GM12873 (cell line): ENCODE measurements around the gene EEA1.

Experiments used
- TF ChIP-seq, protein P1 (sequence below): IDR thresholded peaks from 2 replicates; pipeline ENCODE4 v1.5.1; 2012; ENCODE audit warnings: low read depth, mild to moderate bottlenecking, moderate library complexity, low read length, control low read depth; ENCODE audit not compliant: insufficient read depth; ENCODE audit errors: missing control alignments

EEA1 gene

DNA sequence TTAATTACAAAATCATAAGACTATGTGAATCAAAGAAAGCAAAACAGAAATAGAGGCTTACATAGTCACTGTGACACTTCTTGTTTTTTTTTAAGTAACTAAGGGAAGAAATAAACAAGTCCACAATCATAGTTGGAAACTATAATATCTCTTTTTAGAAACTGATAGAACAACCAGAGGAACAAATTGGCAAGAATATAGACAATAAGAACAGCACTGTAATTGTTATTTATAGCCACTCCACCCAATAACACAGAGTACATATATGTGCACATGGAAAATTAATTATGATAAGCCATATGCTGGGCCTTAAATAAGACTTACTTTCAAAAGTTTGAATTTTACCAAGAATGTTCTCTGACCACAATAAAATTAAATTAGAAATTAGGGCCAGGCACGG is 125.2 kb downstream of the EEA1 start:
- TF ChIP-seq, protein P1, sequence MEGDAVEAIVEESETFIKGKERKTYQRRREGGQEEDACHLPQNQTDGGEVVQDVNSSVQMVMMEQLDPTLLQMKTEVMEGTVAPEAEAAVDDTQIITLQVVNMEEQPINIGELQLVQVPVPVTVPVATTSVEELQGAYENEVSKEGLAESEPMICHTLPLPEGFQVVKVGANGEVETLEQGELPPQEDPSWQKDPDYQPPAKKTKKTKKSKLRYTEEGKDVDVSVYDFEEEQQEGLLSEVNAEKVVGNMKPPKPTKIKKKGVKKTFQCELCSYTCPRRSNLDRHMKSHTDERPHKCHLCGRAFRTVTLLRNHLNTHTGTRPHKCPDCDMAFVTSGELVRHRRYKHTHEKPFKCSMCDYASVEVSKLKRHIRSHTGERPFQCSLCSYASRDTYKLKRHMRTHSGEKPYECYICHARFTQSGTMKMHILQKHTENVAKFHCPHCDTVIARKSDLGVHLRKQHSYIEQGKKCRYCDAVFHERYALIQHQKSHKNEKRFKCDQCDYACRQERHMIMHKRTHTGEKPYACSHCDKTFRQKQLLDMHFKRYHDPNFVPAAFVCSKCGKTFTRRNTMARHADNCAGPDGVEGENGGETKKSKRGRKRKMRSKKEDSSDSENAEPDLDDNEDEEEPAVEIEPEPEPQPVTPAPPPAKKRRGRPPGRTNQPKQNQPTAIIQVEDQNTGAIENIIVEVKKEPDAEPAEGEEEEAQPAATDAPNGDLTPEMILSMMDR, result no peak

DNA sequence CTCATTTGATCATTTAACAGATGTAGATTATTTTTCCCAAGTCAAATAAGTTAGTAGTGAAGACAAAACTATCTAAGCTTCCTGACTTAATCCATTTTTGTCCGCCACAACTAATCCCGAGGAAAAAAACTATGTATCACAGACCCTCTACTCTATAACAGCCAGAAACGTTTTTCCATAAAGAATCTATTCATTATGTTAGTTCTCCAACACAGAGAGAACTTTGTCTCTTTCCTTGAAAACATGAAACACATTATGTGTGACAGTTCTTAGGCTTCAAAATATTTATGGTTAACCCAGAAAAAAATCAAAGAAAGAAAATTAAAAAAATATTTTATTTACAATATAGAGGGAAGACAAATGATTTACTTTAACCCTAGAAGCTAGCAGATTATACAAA is 126.2 kb downstream of the EEA1 start:
- TF ChIP-seq, protein P1, result no peak

GRCh38 chr12:92796650-92797049 is 132.4 kb downstream of the EEA1 start:
- TF ChIP-seq, protein P1, result no peak

- TF ChIP-seq, protein P1, result no peak
Observed at GRCh38 chr12:92794814-92795213, 134.3 kb downstream of the EEA1 start.

- TF ChIP-seq, protein P1, result no peak
Observed at GRCh38 chr12:92786045-92786444, 143.1 kb downstream of the EEA1 start.

- TF ChIP-seq, protein P1, result no peak
Observed at GRCh38 chr12:92785563-92785950, 143.5 kb downstream of the EEA1 start.

GRCh38 chr12:92784797-92785562 is 144.1 kb downstream of the EEA1 start:
- TF ChIP-seq, protein P1, result peak; percentile 66
